ENCODE results near the gene ALDH1L1.

Gene ALDH1L1

GRCh38 chr3:126109146-126109879 lies 71.1 kb downstream of the ALDH1L1 start:
- Mint-ChIP-seq H3K9me3 (no peaks in the 10 kb centered on the region), H3K36me3 (ENCODE audit: low read depth) (no peaks in the 10 kb centered on the region), H3K4me1 (ENCODE audit: low read depth) (no peaks in the 10 kb centered on the region), H3K27ac (no peak overlapping the region), H3K27me3 (ENCODE audit: low read depth) (no peaks in the 10 kb centered on the region), H3K4me3 (no peak overlapping the region)
- DNase-seq (ENCODE audit: low spot score): no peak

DNA sequence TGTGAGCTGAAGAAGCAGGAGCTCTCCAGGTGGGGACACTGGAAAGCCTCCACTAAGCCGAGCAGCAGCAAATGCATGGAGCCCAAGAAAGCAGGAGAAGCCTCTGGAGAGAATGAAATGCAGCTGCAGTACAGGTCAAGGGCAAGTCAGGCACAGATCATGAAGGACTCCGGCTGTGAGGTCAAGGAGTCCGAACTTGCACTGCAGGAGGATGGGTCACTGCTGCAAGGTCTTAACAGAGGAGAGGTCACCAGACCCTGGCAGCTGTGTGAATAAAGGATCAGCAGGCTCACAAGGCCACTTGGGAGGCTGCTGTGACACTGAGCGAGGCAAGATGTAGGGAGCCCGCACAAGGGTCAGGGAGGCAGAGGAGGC lies 71.7 kb downstream of the ALDH1L1 start:
- no peak overlapping the region for H3K4me3 Mint-ChIP-seq
- no peaks in the 10 kb centered on the region for H3K4me1 Mint-ChIP-seq (ENCODE audit: low read depth)
- no peaks in the 10 kb centered on the region for H3K9me3 Mint-ChIP-seq
- no peak overlapping the region for H3K27ac Mint-ChIP-seq
- no peaks in the 10 kb centered on the region for H3K27me3 Mint-ChIP-seq (ENCODE audit: low read depth)
- H3K36me3 Mint-ChIP-seq (ENCODE audit: low read depth): no peaks in the 10 kb centered on the region
- no peak for DNase-seq (ENCODE audit: low spot score)

- no peak overlapping the region for H3K4me3 Mint-ChIP-seq
- no peaks in the 10 kb centered on the region for H3K4me1 Mint-ChIP-seq (ENCODE audit: low read depth)
- no peaks in the 10 kb centered on the region for H3K9me3 Mint-ChIP-seq
- DNase-seq (ENCODE audit: low spot score): no peak
- H3K27me3 Mint-ChIP-seq (ENCODE audit: low read depth): no peaks in the 10 kb centered on the region
- H3K27ac Mint-ChIP-seq: no peak overlapping the region
- no peaks in the 10 kb centered on the region for H3K36me3 Mint-ChIP-seq (ENCODE audit: low read depth)
These were observed 72.3 kb downstream of the ALDH1L1 start for GRCh38 chr3:126107957-126108675.

GRCh38 chr3:126107203-126107939 lies 73.0 kb downstream of the ALDH1L1 start:
- Mint-ChIP-seq H3K36me3 (ENCODE audit: low read depth) (no peaks in the 10 kb centered on the region), H3K9me3 (no peaks in the 10 kb centered on the region), H3K27me3 (ENCODE audit: low read depth) (no peaks in the 10 kb centered on the region), H3K27ac (no peak overlapping the region), H3K4me3 (no peak overlapping the region), H3K4me1 (ENCODE audit: low read depth) (no peaks in the 10 kb centered on the region)
- DNase-seq (ENCODE audit: low spot score): no peak

- no peak for DNase-seq (ENCODE audit: low spot score)
- Mint-ChIP-seq H3K4me1 (ENCODE audit: low read depth) (no peaks in the 10 kb centered on the region), H3K4me3 (no peak overlapping the region), H3K9me3 (no peaks in the 10 kb centered on the region), H3K27me3 (ENCODE audit: low read depth) (no peaks in the 10 kb centered on the region), H3K36me3 (ENCODE audit: low read depth) (no peaks in the 10 kb centered on the region), H3K27ac (no peak overlapping the region)
These were observed 73.8 kb downstream of the ALDH1L1 start for GRCh38 chr3:126106336-126107202.

GRCh38 chr3:126105691-126106187 lies 74.6 kb downstream of the ALDH1L1 start:
- H3K4me1 Mint-ChIP-seq (ENCODE audit: low read depth): no peaks in the 10 kb centered on the region
- no peak overlapping the region for H3K4me3 Mint-ChIP-seq
- H3K36me3 Mint-ChIP-seq (ENCODE audit: low read depth): no peaks in the 10 kb centered on the region

DNA sequence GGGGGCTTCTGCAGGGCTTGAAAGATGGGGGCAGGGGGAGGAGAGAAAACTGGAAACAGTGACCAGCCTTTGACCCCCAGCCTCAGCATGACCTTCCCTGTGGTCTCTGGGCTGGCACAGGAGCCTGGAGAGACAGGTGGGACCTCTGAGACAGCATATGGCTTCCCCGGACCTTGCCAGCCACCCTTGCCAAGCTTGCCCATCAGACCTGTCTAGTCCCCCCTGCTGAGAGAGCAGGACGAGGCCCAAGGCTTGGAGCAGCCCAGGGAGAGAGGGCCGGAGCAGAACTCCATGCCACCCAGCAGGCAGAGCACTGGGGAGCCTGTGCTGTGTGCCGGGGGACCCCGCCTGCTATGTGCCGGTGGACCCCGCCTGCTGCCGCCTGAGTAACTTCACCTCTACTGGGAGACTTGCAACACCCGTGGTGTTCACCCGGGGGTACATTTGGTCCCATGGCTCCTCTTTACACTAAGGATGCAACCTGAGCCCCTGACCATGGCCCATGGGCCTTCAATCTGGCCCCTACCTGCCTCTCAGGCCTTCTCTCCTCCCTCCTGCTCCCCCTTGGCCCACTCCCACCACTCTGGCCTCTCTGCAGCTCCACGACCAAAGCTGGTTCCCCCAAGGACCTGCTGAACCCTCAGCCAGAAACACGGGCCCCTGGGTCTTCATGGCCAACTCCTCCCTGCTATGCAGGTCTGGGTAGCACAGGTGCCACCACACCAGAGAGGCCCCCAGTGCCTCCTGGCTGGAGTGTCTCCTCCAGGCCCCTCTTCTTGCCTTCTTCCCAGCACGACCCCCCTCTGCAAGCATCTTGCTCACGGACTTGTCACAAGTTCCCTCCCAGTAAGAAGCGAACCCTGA lies 75.4 kb downstream of the ALDH1L1 start:
- Mint-ChIP-seq H3K4me3 (no peak overlapping the region), H3K36me3 (ENCODE audit: low read depth) (no peaks in the 10 kb centered on the region), H3K27me3 (ENCODE audit: low read depth) (no peaks in the 10 kb centered on the region), H3K9me3 (no peaks in the 10 kb centered on the region), H3K27ac (no peak overlapping the region), H3K4me1 (ENCODE audit: low read depth) (no peaks in the 10 kb centered on the region)
- no peak for DNase-seq (ENCODE audit: low spot score)

More at GRCh38 chr3:126105691-126106187, 74.6 kb downstream of the ALDH1L1 start:
- DNase-seq (ENCODE audit: low spot score): no peak
- H3K27ac Mint-ChIP-seq: no peak overlapping the region
- H3K27me3 Mint-ChIP-seq (ENCODE audit: low read depth): no peaks in the 10 kb centered on the region
- H3K9me3 Mint-ChIP-seq: no peaks in the 10 kb centered on the region

GRCh38 chr3:126104028-126104635 lies 76.3 kb downstream of the ALDH1L1 start:
- no peaks in the 10 kb centered on the region for H3K4me1 Mint-ChIP-seq (ENCODE audit: low read depth)
- no peaks in the 10 kb centered on the region for H3K9me3 Mint-ChIP-seq
- no peaks in the 10 kb centered on the region for H3K27me3 Mint-ChIP-seq (ENCODE audit: low read depth)
- no peak overlapping the region for H3K27ac Mint-ChIP-seq
- DNase-seq (ENCODE audit: low spot score): no peak
- no peaks in the 10 kb centered on the region for H3K36me3 Mint-ChIP-seq (ENCODE audit: low read depth)
- no peak overlapping the region for H3K4me3 Mint-ChIP-seq

DNA sequence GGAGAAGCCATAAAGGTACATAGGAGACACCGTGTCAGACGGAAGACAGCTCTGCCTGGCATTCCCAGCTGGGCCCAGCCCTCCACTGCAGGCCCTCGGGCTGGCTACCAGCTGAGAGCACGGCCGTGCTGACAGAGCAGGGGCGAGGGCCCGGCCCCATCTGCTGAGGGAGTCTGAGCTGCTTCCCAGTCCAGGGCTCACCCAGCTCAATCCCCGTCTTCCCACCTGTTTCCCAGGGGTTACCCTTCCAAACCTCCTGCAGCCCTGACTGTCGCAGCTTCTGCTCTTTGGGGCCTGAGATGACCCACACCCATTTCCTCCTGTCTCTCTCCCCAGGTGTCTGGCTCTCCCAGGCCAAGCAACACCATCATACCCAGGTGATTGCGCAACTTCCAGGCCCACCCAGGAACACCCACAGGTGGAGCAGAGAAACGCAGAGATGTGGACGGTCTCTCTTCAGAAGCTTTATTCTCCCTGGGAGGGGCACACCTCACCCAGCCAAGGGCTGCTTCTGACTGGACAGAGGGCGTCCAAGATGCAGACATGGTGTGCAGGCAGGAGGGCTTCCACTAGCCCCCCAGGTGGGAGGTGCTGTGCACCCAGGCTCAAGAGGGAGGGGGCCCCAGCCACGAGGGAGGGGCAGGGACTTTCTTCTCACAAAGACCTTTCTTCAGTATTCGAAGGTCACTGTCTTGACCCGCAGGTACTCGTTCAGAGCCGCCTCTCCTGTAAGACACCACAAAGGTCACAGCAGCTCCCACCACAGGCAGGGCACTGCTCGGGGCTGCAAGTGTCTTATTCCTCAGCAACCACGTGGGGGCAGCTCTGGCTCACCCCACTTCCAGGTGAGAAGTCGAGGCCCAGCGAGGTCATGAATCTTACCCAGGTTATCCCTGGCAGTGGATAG lies 77.0 kb downstream of the ALDH1L1 start:
- Mint-ChIP-seq H3K4me3 (no peak overlapping the region), H3K27ac (no peak overlapping the region)
- no peak for DNase-seq (ENCODE audit: low spot score)

GRCh38 chr3:126102530-126102951 lies 77.8 kb downstream of the ALDH1L1 start:
- Mint-ChIP-seq H3K4me1 (ENCODE audit: low read depth) (no peaks in the 10 kb centered on the region), H3K36me3 (ENCODE audit: low read depth) (no peaks in the 10 kb centered on the region), H3K9me3 (peaks cover 3% of the 10 kb centered on the region), H3K4me3 (no peak overlapping the region), H3K27ac (no peak overlapping the region), H3K27me3 (ENCODE audit: low read depth) (no peaks in the 10 kb centered on the region)
- DNase-seq (ENCODE audit: low spot score): no peak

More for the DNA sequence above, 77.0 kb downstream of the ALDH1L1 start:
- H3K27me3 Mint-ChIP-seq (ENCODE audit: low read depth): no peaks in the 10 kb centered on the region
- no peaks in the 10 kb centered on the region for H3K9me3 Mint-ChIP-seq
- H3K36me3 Mint-ChIP-seq (ENCODE audit: low read depth): no peaks in the 10 kb centered on the region
- H3K4me1 Mint-ChIP-seq (ENCODE audit: low read depth): no peaks in the 10 kb centered on the region

DNA sequence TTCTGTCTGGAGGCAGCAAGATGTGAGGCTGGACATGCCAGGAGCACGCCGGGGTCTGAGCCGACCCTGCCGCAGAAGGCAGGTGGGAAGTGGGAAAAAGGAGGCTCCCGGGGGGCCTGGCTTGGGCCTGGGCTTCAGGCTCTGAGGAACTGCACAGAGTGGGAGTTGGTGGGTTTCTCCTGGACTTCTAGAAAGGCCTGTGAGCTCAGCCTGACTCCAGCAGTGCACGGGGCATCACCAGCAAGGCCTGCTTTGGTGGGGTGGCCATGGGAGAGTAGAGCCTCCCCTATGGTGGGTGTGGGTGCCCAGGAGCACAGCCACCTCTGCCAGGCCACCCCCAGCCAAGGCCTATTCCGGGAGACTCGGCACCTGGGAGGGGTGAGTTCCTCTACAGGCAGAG lies 78.4 kb downstream of the ALDH1L1 start:
- H3K27ac Mint-ChIP-seq: no peak overlapping the region
- no peaks in the 10 kb centered on the region for H3K36me3 Mint-ChIP-seq (ENCODE audit: low read depth)
- no peaks in the 10 kb centered on the region for H3K27me3 Mint-ChIP-seq (ENCODE audit: low read depth)
- DNase-seq (ENCODE audit: low spot score): no peak
- H3K4me3 Mint-ChIP-seq: no peak overlapping the region
- no peaks in the 10 kb centered on the region for H3K4me1 Mint-ChIP-seq (ENCODE audit: low read depth)
- H3K9me3 Mint-ChIP-seq: peaks cover 5% of the 10 kb centered on the region
